Effector memory CD4-positive, alpha-beta T cell (primary cell): Measurements from ENCODE around the gene TCEAL9.
A peak's percentile ranks its signal among the peaks of the same experiment; 100 is the strongest.
"Not testable (repeated sequence)": the region's sequence is repeated elsewhere in the genome, so short reads cannot be mapped to it uniquely, and the experiment has no call there.

Experiments used
- DNase-seq, 3 donors: peaks; one replicate each; pipeline ENCODE4 v3.0.0-alpha.2; 2020
- H3K27ac ChIP-seq: 2 replicates; pipeline ENCODE4 v1.7.0; 2013; ENCODE audit warnings: mild to moderate bottlenecking, low read length, moderate library complexity; ENCODE audit not compliant: insufficient read depth, poor library complexity, severe bottlenecking
- H3K27me3 ChIP-seq: replicated peaks from 2 replicates; pipeline ENCODE4 v1.7.0; 2013; ENCODE audit warnings: mild to moderate bottlenecking, low read length; ENCODE audit not compliant: insufficient read depth, control insufficient read depth, poor library complexity, severe bottlenecking
- H3K36me3 ChIP-seq: 2 replicates; pipeline ENCODE4 v1.7.0; 2013; ENCODE audit warnings: mild to moderate bottlenecking, low read length, moderate library complexity; ENCODE audit not compliant: control insufficient read depth, insufficient read depth
- H3K4me1 ChIP-seq: 2 replicates; pipeline ENCODE4 v1.7.0; 2013; ENCODE audit warnings: low read length, mild to moderate bottlenecking; ENCODE audit not compliant: control insufficient read depth, insufficient read depth, poor library complexity, severe bottlenecking
- H3K4me3 ChIP-seq: 2 replicates; pipeline ENCODE4 v1.7.0; 2013; ENCODE audit warnings: low read length, low read depth, mild to moderate bottlenecking; ENCODE audit not compliant: insufficient read depth, poor library complexity, severe bottlenecking
- H3K9me3 ChIP-seq: 2 replicates; pipeline ENCODE4 v1.7.0; 2013; ENCODE audit warnings: mild to moderate bottlenecking, low read length, moderate library complexity; ENCODE audit not compliant: control insufficient read depth

TCEAL9 gene

DNA sequence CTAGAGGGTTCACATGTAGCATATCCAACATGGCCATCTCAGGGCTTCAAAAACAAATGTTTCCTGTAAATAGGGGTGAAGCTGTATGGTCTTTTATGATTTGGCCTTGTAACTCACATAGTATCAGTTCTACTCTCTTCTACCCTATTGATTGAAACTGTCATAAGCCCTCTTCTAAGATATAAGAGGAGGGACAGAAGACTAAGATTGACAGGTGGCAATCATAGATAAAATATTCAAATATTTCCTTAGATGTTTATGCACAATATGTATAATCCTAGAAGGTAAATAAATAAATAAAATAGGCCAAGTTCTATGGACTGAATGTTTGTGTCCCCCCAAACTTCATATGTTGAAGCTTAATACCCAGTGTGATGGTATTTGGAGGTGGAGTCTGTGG, 13.2 kb downstream of the TCEAL9 start:
- Histone ChIP-seq H3K9me3 (no peaks in the 10 kb centered on the region), H3K27ac (no peak overlapping the region), H3K4me3 (no peak overlapping the region), H3K4me1 (no peaks in the 10 kb centered on the region), H3K36me3 (no peaks in the 10 kb centered on the region), H3K27me3 (no peaks in the 10 kb centered on the region)
- no peak for DNase-seq

GRCh38 chrX:103372886-103373285, 16.6 kb downstream of the TCEAL9 start:
- no peak for DNase-seq
- Histone ChIP-seq H3K9me3 (no peaks in the 10 kb centered on the region), H3K27ac (no peak overlapping the region), H3K36me3 (no peaks in the 10 kb centered on the region), H3K4me1 (peaks cover 4% of the 10 kb centered on the region), H3K4me3 (no peak overlapping the region), H3K27me3 (no peaks in the 10 kb centered on the region)

DNA sequence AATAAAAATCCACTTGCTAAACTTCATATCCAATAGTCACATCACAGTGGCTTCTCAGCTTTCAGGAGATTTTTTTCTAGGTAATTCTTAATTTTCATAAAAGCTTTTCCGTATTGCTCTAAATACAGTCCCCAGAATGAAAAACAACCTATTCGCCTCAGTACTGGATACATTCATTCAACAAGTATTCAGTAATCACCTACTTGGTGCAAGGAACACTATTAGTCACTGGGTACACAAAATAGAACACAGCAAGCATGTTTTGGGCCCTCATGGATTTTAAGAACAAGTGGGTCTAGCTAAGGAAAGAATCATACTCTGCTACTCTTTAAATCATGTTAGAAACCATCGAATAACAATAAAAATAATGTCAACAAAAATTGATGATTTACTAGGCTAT, 17.3 kb downstream of the TCEAL9 start:
- no peaks in the 10 kb centered on the region for H3K36me3 ChIP-seq
- H3K27ac ChIP-seq, result no peak overlapping the region
- no peaks in the 10 kb centered on the region for H3K9me3 ChIP-seq
- H3K4me1 ChIP-seq, result peaks cover 4% of the 10 kb centered on the region
- no peaks in the 10 kb centered on the region for H3K27me3 ChIP-seq
- H3K4me3 ChIP-seq, result no peak overlapping the region
- DNase-seq, result no peak

DNA sequence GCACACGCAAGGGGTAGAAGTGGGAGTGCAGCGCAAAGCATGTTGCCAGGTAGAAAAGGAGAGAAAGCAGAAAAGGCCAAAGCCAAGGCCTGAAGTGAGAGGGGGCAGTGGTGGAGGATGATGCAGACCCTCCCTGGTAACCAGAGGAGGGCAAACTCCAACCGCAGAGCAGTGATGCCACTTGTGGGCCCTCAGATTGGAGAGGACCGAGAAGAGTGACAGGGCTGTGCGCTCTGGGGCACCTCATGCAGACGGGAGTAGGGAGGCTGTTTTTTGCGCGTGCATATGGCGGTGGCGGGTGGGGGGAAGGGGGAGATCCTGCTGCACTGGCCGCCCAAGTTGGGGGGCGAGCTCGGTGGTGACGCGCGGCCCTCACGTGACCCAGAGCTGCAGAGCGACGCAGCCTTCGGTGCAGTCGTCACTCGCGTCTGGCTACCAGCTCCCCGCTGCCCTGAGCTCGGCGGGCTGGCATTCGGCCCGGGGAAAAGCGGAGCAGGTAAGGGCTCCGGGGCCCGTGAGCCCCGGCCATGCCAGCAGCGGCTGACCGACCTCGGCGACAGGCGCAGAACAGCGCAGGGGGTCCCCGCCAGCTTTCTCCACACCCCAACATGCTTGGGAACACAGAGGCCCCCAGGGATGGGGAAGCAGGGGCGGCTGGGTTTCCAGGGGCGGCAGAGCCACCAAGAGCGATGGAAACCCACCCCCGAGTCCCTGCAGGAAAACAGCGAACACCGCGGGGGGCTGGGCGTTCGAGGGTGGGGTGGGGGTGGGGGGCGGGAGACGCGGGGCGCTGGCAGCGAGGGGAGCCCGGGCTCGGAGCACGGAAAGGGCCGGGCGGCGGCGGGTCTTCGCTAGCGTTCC, 20.0 kb downstream of the TCEAL9 start, which contains the start of gene BEX3:
TSS of gene BEX3 (plus strand) at position 421 of the 861 bp plus-strand sequence. CDS start 984 bp downstream, outside the sequence.
- no peak for DNase-seq
- no peak within 1 kb of the TSS for H3K27ac ChIP-seq

GRCh38 chrX:103376979-103377324, 20.6 kb downstream of the TCEAL9 start:
- no peaks in the 10 kb centered on the region for H3K9me3 ChIP-seq
- H3K4me1 ChIP-seq, result peaks cover 4% of the 10 kb centered on the region
- H3K4me3 ChIP-seq, result no peak overlapping the region
- H3K27ac ChIP-seq, result no peak overlapping the region
- H3K27me3 ChIP-seq, result no peaks in the 10 kb centered on the region
- no peak for DNase-seq
- H3K36me3 ChIP-seq, result no peaks in the 10 kb centered on the region

More for the DNA sequence above, 20.0 kb downstream of the TCEAL9 start, which contains the start of gene BEX3:
- H3K4me1 ChIP-seq, result peaks cover 4% of the 10 kb centered on the region
- H3K9me3 ChIP-seq, result no peaks in the 10 kb centered on the region
- H3K4me3 ChIP-seq, result peak within 1 kb of the TSS; percentile 46
- no peaks in the 10 kb centered on the region for H3K27me3 ChIP-seq
- H3K36me3 ChIP-seq, result no peaks in the 10 kb centered on the region

DNA sequence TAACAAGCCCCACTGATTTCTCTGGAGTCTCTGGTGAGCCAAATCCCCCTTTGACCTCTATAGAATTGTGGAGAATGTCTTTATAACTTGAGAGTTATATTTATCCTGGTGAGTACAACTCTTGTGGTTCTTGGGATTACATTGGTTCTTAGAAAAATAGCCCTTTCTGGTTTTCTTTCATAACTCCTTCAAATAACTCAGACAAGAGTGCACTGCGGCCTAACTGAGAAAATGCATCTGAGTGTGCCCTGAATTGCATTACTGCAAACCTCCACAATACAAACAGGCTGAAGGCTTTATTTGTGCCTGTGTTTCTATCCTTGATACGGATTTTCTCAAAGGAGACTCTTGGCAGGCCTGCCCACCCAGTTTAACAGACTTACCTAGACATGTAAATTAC, 22.7 kb downstream of the TCEAL9 start:
- no peak for DNase-seq
- Histone ChIP-seq H3K4me3 (no peak overlapping the region), H3K27ac (no peak overlapping the region), H3K36me3 (no peaks in the 10 kb centered on the region), H3K9me3 (no peaks in the 10 kb centered on the region), H3K4me1 (peaks cover 4% of the 10 kb centered on the region), H3K27me3 (no peaks in the 10 kb centered on the region)

GRCh38 chrX:103382877-103383276, 26.6 kb downstream of the TCEAL9 start:
- Histone ChIP-seq H3K27ac (no peak overlapping the region), H3K27me3 (no peaks in the 10 kb centered on the region), H3K4me1 (no peaks in the 10 kb centered on the region), H3K9me3 (no peaks in the 10 kb centered on the region), H3K36me3 (no peaks in the 10 kb centered on the region), H3K4me3 (no peak overlapping the region)
- no peak for DNase-seq

GRCh38 chrX:103384672-103385071, 28.4 kb downstream of the TCEAL9 start:
- Histone ChIP-seq H3K27me3 (no peaks in the 10 kb centered on the region), H3K4me1 (no peaks in the 10 kb centered on the region), H3K36me3 (no peaks in the 10 kb centered on the region), H3K27ac (no peak overlapping the region), H3K9me3 (no peaks in the 10 kb centered on the region), H3K4me3 (no peak overlapping the region)
- no peak for DNase-seq

DNA sequence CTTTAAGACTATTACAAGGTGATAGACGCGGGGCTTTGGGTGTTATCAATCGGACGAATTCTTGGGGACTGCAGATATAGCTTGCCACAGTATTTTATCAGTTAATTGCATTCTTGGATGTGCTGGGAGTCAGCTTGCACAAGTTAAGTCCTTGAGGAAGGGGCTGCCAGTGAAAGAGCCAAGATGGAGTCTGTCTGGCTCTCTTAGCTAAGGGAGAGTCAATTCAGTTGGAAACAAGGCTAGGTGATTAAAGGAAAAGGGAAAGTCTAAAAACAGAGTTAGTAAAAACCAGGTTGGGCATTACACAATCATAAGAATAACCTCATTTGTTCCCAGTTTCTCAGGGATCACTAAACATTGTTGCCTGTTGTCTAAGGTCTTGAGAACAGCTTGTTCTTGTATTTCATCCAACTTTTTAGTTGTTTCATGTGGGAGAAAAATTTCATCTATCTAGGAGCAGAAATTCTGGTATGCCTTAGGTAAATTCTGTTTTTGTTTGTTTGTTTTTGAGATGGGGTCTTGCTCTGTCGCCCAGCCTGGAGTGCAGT, 29.1 kb downstream of the TCEAL9 start:
- DNase-seq, H3K4me1 ChIP-seq, H3K27ac ChIP-seq, H3K36me3 ChIP-seq, H3K27me3 ChIP-seq, H3K4me3 ChIP-seq, H3K9me3 ChIP-seq: not testable (repeated sequence)

- Histone ChIP-seq H3K9me3 (no peaks in the 10 kb centered on the region), H3K4me1 (no peaks in the 10 kb centered on the region), H3K4me3 (no peak overlapping the region), H3K27ac (no peak overlapping the region), H3K27me3 (no peaks in the 10 kb centered on the region), H3K36me3 (no peaks in the 10 kb centered on the region)
- DNase-seq, result no peak
These were observed 30.0 kb downstream of the TCEAL9 start for GRCh38 chrX:103386332-103386731.
